Thyroid gland (tissue), 4 donors: ENCODE measurements around the gene ZBTB7C.

Experiments used
- CTCF ChIP-seq, 6 experiments: fragments of 200-600 bp in 3 of 6; fragments of 450-650 bp in 3 of 6; sonication (generic) in 3 of 6; IDR thresholded peaks; one replicate each; pipeline ENCODE4 v1.5.1; 2016 to 2019; ENCODE audit warnings: antibody characterized with exemption in 6 of 6, mild to moderate bottlenecking in 2 of 6, inconsistent platforms in 1 of 6, moderate library complexity in 1 of 6
- POLR2A ChIP-seq, 2 donors: fragments of 450-650 bp; IDR thresholded peaks; one replicate each; pipeline ENCODE4 v1.6.1; 2017; ENCODE audit warnings: antibody characterized with exemption in 2 of 2, mild to moderate bottlenecking in 2 of 2, moderate library complexity in 1 of 2

GRCh38 chr18:48155856-48156255 lies 253.3 kb downstream of the ZBTB7C start:
- TF ChIP-seq CTCF (IDR thresholded peaks at IDR 0.05) = no peak
- no peak for TF ChIP-seq POLR2A (IDR thresholded peaks at IDR 0.05)
